ENCODE results near the gene ABL1. TPM values are rescaled to one million over a fixed set of nuclear protein-coding genes. Genes with fewer than 3 reads are reported as not detected.
"Not testable (repeated sequence)": the region's sequence is repeated elsewhere in the genome, so short reads cannot be mapped to it uniquely, and the experiment has no call there.

The ABL1 gene
- 10 to 100 TPM; 49.5 to 75.8 (median 61.8) TPM for polyA plus RNA-seq (ENCODE audit: insufficient read length in 10 of 10)
- long read RNA-seq, donor 1, full-length matches to known transcripts: 15 of 32 reads
- long read RNA-seq, donor 1, partial matches to known transcripts: 17 of 32 reads
- long read RNA-seq, donor 1, other reads (novel, unspliced or antisense): 0 of 32 reads
- long read RNA-seq, donor 2, full-length matches to known transcripts: 5 of 20 reads
- long read RNA-seq, donor 2, partial matches to known transcripts: 15 of 20 reads
- long read RNA-seq, donor 2, other reads (novel, unspliced or antisense): 0 of 20 reads
- long read RNA-seq, donor 3: 0 reads
- long read RNA-seq, donor 4, full-length matches to known transcripts: 11 of 16 reads
- long read RNA-seq, donor 4, partial matches to known transcripts: 5 of 16 reads
- long read RNA-seq, donor 4, other reads (novel, unspliced or antisense): 0 of 16 reads
- long read RNA-seq, donor 5, full-length matches to known transcripts: 6 of 72 reads
- long read RNA-seq, donor 5, partial matches to known transcripts: 66 of 72 reads
- long read RNA-seq, donor 5, other reads (novel, unspliced or antisense): 0 of 72 reads
- long read RNA-seq, donor 6, full-length matches to known transcripts: 11 of 46 reads
- long read RNA-seq, donor 6, partial matches to known transcripts: 35 of 46 reads
- long read RNA-seq, donor 6, other reads (novel, unspliced or antisense): 0 of 46 reads
- long read RNA-seq, donor 7, full-length matches to known transcripts: 11 of 11 reads
- long read RNA-seq, donor 7, partial matches to known transcripts: 0 of 11 reads
- long read RNA-seq, donor 7, other reads (novel, unspliced or antisense): 0 of 11 reads
- long read RNA-seq, donor 8, full-length matches to known transcripts: 6 of 6 reads
- long read RNA-seq, donor 8, partial matches to known transcripts: 0 of 6 reads
- long read RNA-seq, donor 8, other reads (novel, unspliced or antisense): 0 of 6 reads
- long read RNA-seq, donor 9, full-length matches to known transcripts: 2 of 2 reads
- long read RNA-seq, donor 9, partial matches to known transcripts: 0 of 2 reads
- long read RNA-seq, donor 9, other reads (novel, unspliced or antisense): 0 of 2 reads

DNA sequence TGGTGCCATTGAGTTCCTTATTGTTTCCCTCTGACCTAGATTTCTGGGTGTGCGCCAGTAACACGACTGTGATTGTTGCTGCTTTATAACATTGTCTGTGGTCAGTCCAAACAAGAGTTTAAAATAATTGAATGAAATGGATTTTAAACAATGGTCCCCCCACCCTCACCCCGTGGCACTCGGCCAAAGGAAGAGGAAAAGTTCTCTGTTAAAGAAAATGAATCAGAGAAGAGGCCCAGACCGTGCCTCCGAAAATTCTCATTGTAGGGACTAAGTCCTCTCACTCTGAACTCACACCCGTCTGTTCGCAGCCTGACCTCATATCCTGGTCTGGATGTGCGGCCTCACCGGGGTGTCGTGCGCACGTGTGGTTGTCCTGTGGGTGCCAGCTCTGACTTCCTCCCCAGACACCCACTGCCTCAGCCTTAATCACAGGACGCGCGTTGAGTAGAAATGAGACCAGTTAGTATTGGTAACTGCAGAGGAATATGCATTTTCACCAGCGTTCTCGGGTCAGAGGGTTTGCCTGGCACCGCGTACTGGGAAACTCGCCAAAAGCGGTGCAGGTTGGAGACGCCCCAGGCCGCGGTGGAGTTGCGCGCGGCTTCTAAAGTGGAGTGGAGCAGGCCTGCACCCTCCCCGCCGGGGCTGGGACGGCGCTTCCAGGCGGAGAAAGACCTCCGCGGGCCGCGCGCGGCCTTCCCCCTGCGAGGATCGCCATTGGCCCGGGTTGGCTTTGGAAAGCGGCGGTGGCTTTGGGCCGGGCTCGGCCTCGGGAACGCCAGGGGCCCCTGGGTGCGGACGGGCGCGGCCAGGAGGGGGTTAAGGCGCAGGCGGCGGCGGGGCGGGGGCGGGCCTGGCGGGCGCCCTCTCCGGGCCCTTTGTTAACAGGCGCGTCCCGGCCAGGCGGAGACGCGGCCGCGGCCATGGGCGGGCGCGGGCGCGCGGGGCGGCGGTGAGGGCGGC, at the start of gene ABL1:
TSS of gene ABL1 (plus strand) at position 884 of the 966 bp plus-strand sequence. CDS start 193 bp downstream, outside the sequence.
- DNase-seq: peak in 2 of 3 donors; percentile 78 to 94

DNA sequence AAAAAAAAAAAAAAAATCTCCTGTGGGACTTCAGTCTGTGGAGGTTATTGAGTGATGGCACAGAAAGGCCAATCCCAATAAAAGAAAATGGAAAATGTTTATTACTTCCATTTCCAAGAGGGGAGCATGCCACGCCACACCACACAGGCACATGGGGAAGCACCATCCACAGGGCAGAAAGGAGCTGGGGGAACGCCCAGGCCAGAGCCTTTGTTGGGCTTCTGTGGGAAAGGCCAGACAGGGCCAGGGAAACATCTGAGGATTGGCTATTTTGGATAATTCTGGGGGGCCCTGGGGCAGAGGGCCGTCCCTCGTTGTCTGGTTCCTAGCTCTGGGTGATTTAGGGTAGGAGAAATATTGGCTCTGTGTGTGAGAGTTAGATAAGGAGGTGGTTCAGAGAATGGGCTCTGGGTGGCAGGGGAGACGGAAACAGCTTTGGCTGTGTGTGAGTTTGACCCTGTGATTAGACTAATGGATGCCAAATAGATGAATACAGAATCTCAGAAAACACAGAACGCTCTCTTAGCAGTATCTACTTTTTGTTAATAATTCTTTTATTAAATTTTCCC, 49.0 kb upstream of the ABL1 start:
- DNase-seq: no peak

DNA sequence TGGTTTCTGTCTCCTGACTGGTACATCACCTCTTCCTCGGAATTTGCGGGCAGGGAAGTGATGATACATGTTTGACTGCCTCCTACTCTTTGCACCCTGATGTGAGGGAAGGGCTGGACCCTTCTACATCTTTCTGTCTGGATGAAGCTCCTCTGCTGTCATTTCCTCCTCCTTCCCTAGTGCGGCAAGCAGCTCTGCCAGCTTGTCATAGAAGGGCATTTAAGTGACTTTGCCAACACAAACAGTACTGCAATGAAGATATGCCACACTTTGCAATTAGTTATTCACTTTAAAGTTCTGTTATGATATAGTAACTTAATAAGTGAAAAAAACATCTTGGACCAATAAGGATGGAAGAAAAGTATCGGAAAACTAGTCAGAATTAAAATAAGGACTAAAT, 48.5 kb upstream of the ABL1 start:
- DNase-seq: no peak

DNA sequence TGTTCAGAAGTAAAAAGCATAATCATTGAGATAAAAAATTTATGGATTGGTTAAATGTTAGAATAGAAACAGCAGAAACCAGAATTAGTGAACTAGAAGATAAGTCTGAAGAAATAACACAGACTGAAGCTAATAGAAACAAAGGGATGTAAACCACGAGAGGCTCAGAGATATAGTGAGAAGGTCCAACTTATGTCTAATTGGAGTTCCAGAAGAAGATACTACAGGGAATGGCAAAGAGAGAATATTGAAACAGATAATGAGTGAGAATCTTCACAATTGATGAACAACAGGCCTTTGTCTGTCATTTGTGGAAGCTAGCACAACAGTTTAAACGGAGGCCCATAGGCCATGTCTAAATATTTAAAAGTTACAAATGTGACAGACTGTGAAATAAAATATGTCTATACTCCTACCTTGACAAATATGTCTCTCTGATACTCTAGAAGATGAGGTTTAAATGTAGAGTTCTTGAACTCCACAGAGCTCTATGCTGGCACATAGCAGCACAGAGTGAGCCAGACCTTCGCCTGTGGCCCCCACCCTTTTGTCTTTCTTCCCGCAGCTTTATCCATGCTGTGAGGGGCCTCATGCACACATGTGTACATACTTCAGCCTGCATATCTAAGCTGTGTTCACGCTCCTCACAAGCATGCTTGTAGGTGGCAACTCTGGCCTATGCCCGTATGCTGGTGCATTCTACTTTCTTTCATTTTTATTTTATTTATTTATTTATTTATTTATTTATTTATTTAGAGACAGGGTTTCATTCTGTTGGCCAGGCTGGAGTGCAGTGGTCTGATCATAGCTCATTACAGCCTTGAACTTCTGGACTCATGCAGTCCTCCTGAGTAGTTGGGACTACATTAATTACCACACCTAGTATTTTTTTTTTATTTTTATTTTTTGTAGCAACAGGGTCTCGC, 45.0 kb upstream of the ABL1 start:
- DNase-seq: no peak

DNA sequence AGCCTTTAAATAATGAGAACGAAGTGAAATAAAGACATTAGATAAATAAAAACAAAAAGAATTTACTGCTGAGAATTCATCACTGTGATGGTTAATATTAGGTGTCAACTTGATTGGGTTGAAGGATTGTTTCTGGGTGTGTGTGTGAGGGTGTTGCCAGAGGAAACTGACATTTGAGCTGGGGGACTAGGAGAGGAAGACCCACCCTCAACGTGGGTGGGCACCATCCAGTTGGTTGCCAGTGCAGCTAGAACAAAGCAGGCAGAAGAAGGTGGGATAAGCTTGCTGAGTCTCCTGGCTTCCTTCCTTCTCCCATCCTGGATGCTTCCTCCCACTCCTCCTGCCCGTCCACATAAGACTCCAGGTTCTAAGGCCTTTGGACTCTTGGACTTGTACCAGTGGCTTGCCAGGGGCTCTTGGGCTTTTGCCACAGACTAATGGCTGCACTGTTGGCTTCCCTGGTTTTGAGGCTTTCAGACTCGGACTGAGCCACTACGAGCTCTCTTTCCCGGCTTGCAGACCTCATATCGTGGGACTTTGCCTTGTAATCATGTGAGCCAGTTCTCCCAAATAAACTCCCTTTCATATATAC, 43.7 kb upstream of the ABL1 start:
- no peak for DNase-seq

DNA sequence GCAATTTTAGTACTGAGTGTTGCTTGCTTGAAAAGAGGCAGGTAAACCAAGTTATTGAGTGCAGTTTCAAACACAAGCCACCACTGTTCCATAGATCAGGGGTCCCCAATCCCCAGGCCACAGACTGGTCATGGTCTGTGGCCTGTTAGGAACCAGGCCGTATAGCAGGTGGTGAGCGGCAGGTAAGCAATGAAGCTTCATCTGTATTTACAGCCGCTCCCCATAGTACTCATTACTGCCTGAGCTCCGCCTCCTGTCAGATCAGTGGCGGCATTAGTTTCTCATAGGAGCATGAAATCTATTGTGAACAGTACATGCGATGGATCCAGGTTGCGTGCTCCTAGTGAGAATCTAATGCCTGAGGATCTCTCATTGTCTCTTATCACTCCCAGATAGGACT, 41.5 kb upstream of the ABL1 start:
- no peak for DNase-seq

DNA sequence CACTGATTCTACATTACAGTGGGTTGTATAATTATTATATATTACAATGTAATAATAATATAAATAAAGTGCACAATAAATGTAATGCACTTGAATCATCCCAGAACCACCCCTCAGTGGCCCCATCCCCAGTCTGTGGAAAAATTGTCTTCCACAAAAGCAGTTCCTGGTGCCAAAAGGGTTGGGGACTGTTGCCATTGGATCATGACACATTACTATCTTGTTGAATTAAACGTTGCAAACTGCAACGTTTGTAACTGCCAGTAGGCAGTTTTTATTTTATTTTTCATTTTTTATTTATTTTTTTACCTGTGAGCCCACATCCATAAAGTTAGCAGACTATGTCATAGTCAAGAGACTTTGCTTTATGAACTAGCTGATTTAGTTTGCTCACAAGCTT, 41.0 kb upstream of the ABL1 start:
- DNase-seq: peak in 1 of 3 donors; percentile 28

DNA sequence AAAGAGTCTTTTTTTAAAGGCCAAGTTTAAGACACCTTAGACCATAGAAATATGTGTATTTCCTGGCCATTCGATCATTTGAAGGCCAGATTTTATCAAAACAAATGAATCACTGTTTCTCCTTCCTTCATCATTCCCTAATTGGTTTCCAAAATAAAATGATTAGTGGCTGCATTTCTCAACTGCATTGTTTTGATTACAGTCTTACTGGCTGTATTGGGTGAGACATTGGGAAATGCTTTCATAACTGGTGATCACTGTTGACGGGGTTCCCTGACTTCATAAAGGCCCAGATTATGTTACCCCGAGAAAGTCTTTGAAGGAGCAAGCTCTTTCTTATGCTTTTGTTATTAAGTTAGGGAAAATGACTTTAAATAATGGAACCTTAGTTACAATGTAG, 40.6 kb upstream of the ABL1 start:
- DNase-seq: not testable (repeated sequence)

DNA sequence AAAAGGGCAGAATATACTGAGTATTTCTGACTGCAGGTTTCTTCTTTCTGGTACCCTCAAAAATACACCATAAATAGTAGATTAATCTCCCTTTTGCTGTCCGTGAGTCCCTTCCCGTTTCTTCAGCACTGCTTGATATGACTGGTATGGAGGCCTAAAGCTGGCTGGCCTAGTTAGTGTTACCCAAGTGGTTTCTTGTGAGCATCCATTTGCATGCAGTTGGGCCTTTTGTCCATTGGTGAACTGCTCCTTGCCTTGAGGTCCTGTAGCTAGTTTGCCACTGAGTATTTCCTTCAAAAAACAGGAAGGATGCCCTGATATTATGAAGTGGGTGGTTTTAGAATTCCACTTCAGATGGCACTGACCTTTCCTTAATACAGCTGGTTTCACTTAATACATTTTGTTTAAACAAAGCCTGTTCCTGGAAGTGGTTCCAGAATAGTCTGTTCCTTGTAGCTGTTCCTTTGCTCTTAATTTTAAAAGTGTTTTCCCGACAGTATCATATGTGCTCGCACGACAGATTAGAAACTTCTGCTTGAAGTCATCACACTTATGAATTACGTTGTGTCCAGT, 40.0 kb upstream of the ABL1 start:
- no peak for DNase-seq

DNA sequence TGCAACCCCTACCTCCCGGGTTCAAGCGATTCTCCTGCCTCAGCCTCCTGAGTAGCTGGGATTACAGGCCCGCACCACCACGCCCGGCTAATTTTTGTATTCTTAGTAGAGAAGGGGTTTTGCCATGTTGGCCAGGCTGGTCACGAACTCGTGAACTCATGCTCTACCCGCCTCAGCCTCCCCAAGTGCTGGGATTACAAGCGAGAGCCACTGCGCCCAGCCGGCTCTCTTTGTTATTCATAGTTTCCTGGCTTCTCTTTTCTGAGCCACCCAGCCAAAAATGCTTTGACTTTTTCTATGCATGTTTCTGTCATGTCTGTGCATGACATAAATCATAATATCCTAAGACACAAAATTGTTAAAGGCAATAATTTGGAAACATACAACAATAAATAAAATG, 31.9 kb upstream of the ABL1 start:
- not testable (repeated sequence) for DNase-seq

DNA sequence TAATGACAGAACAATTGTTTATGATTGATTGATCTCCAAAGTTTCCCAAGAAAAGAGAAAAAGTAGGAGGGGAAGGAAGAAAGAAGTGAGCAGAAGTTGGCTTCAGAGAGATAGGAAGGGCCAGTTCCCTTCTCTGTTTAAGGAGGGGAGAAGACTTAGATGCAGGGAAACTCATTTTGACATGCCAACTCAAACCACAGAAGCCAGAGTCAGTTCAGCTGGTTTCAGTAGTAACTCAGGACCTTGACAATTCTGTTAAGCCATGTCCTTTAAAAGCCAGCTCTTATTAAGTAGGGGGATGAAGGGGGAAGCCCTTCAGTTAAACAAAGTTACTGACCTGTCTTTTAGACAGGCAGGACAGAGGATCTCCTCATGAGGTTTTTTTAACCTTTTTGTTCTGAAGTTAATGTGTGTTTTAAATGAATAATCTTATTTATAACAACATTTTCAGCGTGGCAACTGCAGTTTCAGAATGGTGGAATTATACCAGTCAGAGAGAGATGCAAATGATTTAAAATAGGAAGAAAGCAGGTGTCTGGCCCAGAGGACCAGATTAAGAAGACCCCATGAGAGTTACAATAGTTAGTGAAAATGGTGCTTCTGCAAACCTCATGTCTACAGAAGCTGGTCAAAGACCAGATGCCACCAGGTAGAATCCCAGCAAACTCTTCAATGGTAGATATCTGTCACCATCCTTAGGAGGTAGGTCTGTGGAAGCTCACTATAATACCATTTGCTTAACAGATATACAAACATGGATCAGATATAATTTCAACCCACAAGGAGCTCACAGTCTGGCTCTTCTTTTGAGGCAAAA, 29.3 kb upstream of the ABL1 start:
- no peak for DNase-seq

DNA sequence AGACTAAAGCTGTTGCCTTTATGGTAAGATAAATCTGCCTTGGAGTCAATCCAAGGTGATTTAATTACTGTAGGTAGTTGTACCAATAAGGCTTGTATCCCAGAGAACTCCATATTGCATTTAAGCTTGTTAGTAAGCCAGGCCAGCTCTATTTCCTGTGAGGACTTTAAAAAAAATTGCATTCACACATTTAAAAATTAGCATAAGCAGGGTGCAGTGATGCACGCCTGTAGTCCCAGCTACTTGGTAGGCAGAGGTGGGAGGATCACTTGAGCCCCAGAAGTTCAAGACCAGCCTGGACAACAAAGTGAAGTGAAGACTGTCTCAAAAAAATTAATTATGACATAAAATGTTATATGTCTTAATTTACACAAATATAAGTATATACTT, 28.7 kb upstream of the ABL1 start:
- no peak for DNase-seq

DNA sequence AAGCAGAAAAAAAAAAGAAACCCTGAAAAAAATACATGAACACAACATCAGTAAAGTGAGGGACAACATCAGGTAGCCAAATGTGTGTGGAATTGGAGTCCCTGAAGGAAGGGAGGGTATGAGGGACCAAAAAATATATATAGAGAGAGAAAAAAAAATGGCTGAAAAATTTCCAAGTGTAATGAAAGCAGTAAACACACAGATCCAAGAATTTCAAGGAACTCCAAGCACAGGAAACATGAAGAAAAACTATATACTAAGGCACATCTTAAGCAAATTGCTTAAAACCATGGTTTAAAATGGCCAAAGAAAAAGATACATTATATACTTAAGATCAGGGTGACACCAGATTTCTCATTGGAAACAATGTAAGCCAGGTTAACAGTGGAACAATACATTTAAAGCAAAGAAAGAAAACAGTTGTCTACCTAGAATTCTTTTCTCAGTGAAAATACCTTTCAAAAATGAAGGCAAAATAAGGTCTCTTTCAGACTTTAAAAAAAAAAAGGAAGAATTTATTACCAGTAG, 24.4 kb upstream of the ABL1 start:
- no peak for DNase-seq

DNA sequence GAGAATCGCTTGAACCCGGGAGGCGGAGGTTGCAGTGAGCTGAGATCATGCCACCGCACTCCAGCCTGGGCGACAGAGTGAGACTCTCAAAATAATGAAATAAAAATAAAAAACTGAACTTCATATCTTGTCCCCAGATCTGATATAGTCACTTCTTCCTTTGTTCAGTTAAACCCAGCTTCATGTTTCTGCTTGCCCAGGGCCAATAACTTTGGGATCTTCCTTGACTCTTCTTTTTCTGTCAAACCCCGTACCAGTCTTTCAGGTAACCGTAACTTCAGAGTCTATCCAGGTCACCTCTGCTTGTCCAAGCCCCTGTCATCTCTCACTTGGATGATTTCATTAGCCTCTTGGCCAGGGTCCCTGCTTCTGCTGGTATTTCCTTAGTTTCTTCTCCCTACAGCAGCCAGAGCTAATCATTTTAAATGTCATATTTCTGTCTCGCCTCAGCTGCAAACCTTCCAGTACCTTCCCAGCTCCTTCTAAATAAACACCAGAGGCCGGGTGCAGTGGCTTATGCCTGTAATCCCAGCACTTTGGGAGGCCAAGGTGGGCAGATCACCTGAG, 19.7 kb upstream of the ABL1 start:
- DNase-seq: no peak

DNA sequence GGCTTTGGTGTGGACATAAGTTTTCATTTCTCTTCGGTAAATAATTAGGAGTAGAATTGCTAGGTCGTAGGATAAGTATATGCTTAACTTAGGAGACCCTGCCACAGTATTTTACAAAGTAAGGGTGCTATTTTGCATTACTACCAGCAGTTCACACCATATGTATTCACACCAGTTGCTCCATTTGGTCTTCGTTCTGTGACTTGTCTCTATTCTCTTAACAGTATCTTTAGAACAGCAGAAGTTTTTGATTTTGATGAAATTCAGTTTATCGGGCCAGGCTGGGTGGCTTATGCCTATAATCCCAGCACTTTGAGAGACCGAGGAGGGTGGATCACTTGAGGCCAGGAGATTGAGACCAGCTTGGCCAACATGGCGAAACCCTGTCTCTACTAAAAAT, 17.1 kb upstream of the ABL1 start:
- DNase-seq: no peak

DNA sequence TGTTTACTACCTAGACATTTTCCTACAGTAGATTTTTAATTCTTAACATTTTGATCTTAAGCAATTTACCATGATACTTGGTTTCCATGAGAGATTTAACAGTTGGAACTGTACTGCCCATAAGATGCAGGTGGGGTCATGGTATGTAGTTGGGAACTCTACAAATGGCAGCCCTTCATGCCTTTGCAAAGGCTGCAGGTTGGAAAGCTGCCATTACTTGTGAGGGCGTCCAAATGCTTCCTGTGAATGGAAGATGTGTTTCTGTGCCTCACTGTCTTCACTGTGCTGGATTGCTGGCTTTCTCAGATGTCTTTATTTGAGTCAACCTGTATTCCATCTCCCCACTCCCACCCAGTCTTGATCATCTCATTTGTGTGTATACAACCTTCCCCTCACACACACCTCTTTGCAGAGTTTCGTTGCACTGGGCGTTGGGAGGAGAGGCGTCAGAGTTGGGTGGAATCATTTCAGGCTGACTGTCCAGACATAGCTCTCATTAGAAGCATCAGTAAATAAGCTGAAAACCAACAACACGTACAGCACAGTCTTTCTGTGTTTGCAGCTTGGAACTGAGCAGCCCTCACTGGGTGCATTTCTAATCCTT, 14.8 kb upstream of the ABL1 start:
- DNase-seq: peak in 1 of 3 donors; percentile 43

DNA sequence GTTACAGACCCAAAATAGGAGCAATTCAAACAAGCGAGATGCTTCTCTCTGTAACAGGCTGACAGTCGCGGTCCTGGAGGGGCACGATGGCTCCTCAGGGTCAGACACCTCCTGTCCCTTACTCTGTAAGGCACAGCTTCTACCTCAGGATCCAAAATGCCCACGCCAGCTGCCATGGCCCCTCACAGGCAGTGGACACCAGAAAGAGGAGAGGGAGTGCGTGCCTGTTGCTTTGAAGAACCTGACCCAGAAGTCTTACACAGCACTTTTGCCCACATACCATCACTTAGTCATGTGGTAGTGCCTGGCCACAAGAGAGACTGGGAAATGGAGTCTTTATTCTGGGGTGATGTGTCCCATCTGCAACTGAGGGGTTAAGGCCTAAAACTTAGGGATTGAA, 11.6 kb upstream of the ABL1 start:
- peak in 1 of 3 donors; percentile 39 for DNase-seq
